ENCODE measurements around the gene DGKE.

DGKE gene

GRCh38 chr17:56833809-56834379 is at the start of gene DGKE, which contains the start of gene C17orf67:
TSS of gene DGKE (plus strand) at chr17:56834151. CDS start at chr17:56834796, 645 bp downstream.
TSS of gene C17orf67 (minus strand) at chr17:56833920. CDS start at chr17:56815810, 18,110 bp downstream.
- DNase-seq (ENCODE audit: low read depth), result peak; percentile 95

GRCh38 chr17:56785405-56785804 is 48.5 kb upstream of the DGKE start:
- peak; percentile 40 for DNase-seq (ENCODE audit: low read depth)

GRCh38 chr17:56785997-56786680 is 47.8 kb upstream of the DGKE start:
- DNase-seq (ENCODE audit: low read depth), result no peak

GRCh38 chr17:56786989-56787482 is 46.9 kb upstream of the DGKE start:
- DNase-seq (ENCODE audit: low read depth), result peak; percentile 98

- no peak for DNase-seq (ENCODE audit: low read depth)
Observed at GRCh38 chr17:56792267-56792666, 41.7 kb upstream of the DGKE start.

- DNase-seq (ENCODE audit: low read depth), result no peak
Observed at GRCh38 chr17:56793531-56793930, 40.4 kb upstream of the DGKE start.

GRCh38 chr17:56793957-56794356 is 40.0 kb upstream of the DGKE start:
- no peak for DNase-seq (ENCODE audit: low read depth)

- DNase-seq (ENCODE audit: low read depth), result no peak
Observed at GRCh38 chr17:56795221-56795865, 38.6 kb upstream of the DGKE start.

GRCh38 chr17:56796536-56796935 is 37.4 kb upstream of the DGKE start:
- no peak for DNase-seq (ENCODE audit: low read depth)

- DNase-seq (ENCODE audit: low read depth), result peak; percentile 66
Observed at GRCh38 chr17:56798916-56799315, 35.0 kb upstream of the DGKE start.

- no peak for DNase-seq (ENCODE audit: low read depth)
Observed at GRCh38 chr17:56801459-56802178, 32.3 kb upstream of the DGKE start.

GRCh38 chr17:56803071-56803470 is 30.9 kb upstream of the DGKE start:
- no peak for DNase-seq (ENCODE audit: low read depth)

GRCh38 chr17:56804454-56804853 is 29.5 kb upstream of the DGKE start:
- DNase-seq (ENCODE audit: low read depth), result no peak

- DNase-seq (ENCODE audit: low read depth), result no peak
Observed at GRCh38 chr17:56806949-56807348, 27.0 kb upstream of the DGKE start.

GRCh38 chr17:56807723-56808122 is 26.2 kb upstream of the DGKE start:
- DNase-seq (ENCODE audit: low read depth), result no peak

- no peak for DNase-seq (ENCODE audit: low read depth)
Observed at GRCh38 chr17:56808503-56808902, 25.4 kb upstream of the DGKE start.

GRCh38 chr17:56809106-56809819 is 24.7 kb upstream of the DGKE start:
- DNase-seq (ENCODE audit: low read depth), result no peak

- no peak for DNase-seq (ENCODE audit: low read depth)
Observed at GRCh38 chr17:56809820-56810179, 24.2 kb upstream of the DGKE start.

GRCh38 chr17:56810343-56810742 is 23.6 kb upstream of the DGKE start:
- DNase-seq (ENCODE audit: low read depth), result no peak

- no peak for DNase-seq (ENCODE audit: low read depth)
Observed at GRCh38 chr17:56810891-56811775, 22.8 kb upstream of the DGKE start.

- no peak for DNase-seq (ENCODE audit: low read depth)
Observed at GRCh38 chr17:56812901-56813388, 21.0 kb upstream of the DGKE start.

Data from iris pigment epithelial cell (primary cell).